DMS53 (cell line): ENCODE data around the gene OSBPL8.

Experiments
- DNase-seq: peaks from one replicate; lab custom pipeline; 2025; lab: John Stamatoyannopoulos, UW

OSBPL8 gene

DNA sequence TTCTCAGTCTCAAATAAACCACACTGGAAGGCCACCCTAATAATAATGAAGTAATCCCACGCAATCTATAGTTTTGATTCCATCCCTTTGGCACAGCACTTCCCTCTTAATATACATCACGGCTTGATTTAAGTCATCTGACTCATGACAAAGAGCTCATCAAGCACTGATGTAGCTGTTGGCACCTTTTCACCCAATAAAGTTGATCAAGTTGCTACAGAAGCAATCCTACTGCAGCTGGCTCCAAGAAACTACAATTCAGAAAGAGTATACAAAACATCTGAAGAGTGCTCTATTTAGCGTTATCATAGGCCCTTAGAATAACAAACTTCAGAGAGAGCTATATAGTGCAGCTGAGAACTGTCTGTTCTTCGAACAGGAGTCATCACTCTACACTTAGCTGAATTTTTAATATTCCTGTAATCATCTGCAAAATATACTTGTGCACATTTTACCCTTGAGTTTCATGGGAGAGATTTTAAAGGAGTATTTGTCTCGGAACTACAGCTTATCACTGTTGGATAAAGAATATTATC is 94.9 kb downstream of the OSBPL8 start:
- no peak for DNase-seq

DNA sequence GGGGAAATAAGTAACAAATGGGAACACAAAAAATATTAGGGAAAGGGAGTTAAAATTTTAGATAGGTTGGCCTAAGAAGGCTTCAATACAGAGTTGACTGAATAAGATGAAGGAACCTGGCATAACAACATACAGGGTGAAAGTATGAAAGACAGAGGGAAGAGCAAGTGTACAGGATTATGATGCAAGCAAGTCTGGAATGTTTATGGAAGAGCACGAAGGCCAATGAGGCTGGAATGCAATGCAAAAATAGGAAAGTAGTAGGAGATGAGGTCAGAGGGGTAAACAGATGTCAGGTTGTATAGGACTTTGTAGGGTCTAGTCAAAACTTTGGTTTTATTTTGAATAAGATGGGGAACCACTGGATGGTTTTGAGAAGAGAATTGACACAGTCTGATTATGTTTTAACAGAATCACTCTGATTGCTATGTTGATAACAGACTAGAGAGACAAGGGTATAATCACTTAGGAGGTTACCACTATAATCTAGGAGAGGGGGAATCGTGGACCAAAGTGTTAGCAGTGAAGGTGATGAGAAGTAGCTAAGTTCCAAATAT is 96.8 kb downstream of the OSBPL8 start:
- peak; percentile 32 for DNase-seq

- DNase-seq: no peak
These were observed 98.8 kb downstream of the OSBPL8 start for GRCh38 chr12:76460807-76461206.

GRCh38 chr12:76457818-76458217 is 101.8 kb downstream of the OSBPL8 start:
- DNase-seq: no peak

GRCh38 chr12:76457010-76457409 is 102.6 kb downstream of the OSBPL8 start:
- DNase-seq: no peak

DNA sequence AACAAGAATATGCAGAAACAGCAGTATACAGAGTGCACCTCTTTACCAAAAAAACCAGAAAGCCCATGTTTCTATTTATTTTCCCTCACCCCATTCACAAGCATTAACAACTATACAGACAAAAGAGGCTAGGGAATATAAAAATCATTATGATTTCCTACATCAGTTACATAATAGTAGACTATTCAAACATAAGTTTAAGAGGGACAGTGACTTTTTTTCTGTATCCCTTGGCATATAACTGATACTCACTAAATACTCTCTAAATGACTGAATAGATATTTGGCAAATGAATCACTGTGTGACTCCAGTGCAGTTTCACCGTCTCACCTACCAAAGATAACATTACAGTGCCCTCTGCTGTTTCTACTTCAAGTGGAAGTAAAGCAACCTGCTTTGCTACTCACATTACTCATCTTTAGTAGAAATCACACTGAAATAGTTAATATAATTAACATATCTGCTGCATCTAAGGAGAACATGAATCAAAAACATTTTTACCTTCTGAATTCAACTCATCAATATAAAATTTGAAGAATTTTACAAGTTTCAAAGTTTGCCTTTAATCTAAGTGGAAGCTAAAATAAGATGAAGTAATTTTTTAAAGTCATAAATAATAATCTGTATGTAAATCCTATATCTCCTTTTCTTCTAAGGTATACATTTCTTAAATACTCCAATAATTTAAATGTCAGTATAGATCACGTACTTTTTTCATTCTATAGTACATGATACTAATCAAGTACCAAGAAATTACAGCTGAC is 103.8 kb downstream of the OSBPL8 start:
- peak; percentile 90 for DNase-seq

DNA sequence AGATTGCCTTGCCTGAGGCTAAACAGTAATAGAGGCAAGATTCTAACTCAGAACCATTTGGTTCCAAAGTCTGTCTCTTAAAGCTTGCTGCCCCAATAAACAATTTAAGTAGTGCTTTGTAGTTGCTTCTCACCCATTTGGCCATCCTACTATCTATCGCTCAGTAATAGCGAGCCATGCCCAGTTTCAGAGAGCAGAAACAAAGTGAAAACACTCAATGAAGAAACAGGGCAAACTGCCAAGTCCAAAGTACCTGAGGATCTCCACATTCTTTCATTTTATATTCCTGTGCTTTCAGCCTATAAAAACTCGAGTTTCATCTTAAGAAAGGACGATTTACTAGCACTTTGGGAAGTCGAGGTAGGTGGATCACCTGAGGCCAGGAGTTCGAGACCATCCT is 108.0 kb downstream of the OSBPL8 start:
- DNase-seq: peak; percentile 27

DNA sequence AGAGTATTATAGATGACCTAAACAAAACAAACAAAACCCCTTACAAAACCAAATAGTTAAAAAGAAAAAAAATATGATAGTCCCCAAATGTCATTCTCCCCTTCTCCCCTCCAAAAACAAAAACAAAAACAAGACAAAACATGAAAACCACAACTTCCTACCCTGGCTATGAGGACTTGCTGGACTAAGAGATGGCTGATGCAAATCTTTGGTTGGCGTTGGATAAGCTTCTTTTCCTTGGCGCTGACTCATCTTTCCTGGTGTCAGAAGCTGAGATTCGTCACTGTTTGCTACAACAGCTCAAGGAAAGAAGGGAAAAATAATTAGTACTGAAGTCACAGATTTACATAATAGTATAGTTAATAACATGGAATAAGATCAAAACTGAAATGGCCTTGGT is 108.9 kb downstream of the OSBPL8 start:
- DNase-seq: no peak

- no peak for DNase-seq
These were observed 109.6 kb downstream of the OSBPL8 start for GRCh38 chr12:76449993-76450392.

DNA sequence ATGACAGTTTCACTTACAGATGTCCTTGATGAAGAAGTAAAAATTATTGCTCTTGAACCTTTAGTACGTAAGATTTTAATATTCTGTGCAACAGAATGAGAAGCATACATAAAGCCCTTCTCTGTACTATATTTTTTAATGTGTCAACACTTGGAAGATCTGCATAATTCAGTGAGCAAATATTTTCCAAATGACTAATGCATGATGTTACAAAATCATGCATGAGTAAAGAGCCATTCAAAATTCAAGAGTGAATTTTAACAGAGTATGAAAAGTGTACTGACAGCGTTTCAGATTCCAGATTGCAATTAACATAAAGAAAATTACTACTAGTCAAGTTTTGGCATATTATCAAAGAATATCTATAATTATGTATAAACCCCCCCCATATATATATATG is 110.0 kb downstream of the OSBPL8 start:
- peak; percentile 44 for DNase-seq

- no peak for DNase-seq
These were observed 110.6 kb downstream of the OSBPL8 start for GRCh38 chr12:76449016-76449415.

DNA sequence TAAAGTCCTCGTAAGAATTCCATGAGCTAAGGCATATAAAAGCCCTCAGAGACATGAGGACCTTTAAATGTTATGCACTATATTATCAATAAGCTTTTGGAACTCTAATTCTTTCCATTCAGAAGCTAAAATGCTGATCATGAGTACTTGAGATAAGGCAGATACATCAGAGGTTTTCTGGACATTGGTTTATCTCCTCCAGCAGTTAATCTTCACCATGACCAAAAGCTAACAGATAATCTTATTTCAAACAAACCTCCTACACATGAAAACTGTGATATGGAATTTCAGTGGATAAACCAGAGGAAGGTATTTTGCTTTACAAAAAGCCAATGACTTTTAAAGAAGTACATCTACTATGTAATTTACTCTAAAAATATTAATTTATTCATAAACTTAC is 113.5 kb downstream of the OSBPL8 start:
- DNase-seq: no peak

GRCh38 chr12:76445462-76445861 is 114.1 kb downstream of the OSBPL8 start:
- DNase-seq: no peak

GRCh38 chr12:76444408-76444984 is 115.1 kb downstream of the OSBPL8 start:
- DNase-seq: no peak

GRCh38 chr12:76441016-76441415 is 118.6 kb downstream of the OSBPL8 start:
- no peak for DNase-seq

DNA sequence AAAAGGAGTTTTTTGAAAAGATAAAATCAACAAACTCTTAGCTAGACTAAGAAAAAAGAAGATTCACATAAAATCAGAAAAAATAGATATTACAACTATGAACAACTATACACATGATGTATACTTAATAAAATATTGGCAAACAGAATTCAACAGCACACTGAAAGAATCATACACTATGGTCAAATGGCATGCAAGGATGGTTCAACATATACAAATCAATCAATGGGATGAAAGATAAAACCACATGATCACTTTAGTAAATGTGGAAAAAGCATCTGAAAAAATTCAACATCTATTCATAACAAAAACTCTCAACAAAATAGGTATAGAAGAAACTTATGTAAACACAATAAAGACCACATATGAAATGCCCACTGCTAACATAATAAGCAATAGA is 126.8 kb downstream of the OSBPL8 start:
- no peak for DNase-seq

DNA sequence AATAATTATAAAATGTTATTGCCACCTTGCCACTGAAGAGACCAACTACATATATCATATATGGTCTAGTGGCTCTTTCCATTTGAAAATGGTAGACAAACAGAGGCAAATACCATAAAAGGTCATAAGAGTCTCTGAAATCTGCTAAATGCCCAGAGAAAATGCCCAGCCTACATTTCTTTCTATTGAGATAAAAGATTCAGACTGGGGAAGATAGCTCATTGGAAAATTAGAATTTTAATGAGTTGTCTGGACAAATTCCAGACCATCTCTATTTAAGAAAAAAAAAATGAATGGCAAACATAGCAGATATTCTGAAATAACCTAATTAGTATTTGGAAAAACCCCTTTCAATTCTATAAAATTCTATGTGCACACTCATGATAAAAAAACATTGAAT is 131.5 kb downstream of the OSBPL8 start:
- DNase-seq: no peak

- DNase-seq: no peak
These were observed 133.4 kb downstream of the OSBPL8 start for GRCh38 chr12:76426160-76426559.

GRCh38 chr12:76424941-76425340 is 134.6 kb downstream of the OSBPL8 start:
- DNase-seq: no peak

DNA sequence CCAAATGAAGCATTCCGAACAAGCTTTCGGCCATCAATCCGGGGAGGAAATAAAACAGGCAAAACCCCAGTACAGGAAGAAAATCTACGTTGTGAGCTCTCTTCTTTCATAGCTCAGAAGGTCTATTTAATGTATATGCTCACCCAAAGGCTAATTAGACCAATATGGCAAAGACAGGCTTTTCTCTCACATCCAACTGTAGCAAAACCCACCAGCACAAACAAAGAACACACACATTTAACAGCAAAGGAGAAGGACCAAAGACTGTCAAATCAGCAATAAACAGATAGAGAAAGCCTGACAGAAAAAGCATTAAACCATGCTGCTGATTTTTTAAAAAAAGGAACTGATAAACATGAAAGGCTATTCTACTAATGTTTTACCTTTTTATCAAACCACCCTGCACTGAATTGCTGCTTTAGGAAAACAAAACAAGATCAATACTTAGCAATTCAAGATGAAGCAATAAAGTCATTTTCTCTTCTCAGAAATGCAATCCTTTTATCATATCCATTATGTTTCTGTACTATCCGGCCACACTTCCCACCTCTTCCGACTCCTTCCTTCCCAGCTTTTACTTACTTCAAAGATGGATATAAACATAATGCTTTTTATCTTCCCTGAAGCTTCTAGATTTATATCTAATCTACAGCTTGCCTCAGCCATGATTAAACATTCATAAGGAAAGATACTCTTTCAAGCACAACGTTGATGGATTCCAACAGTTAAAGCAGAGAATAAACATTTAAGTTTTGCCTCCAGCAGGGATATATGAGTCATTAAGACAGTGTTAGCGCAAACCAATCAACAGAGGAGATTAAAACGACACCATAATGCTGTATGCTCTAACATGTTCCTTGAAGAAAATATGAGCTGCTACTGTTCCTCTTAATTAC is 136.8 kb downstream of the OSBPL8 start:
- DNase-seq: no peak

- DNase-seq: no peak
These were observed 137.4 kb downstream of the OSBPL8 start for GRCh38 chr12:76422154-76422542.

DNA sequence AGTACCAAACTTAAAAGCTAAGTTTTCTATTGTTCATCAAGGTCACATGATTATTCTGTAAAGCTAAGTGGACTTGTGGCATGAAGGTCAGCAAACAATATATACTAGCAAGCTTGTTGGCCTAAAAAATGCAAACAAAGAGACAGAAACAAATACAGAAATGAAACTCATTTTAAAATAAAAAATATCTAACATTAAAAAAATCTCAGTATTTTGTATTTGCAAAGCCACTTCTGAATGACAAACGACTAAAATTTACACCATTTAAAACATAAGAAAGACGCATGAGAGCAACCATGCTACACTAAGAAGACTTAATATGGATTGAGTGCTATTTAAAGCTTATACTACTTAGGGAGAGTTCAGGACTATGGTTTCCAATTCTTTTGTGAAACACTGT is 138.5 kb downstream of the OSBPL8 start:
- DNase-seq: no peak
